ENCODE measurements around the gene ACE2. TPM values are rescaled to one million over a fixed set of nuclear protein-coding genes. Genes with fewer than 3 reads are reported as not detected.

Gene ACE2
- polyA plus RNA-seq, 1 experiment: not detected

DNA sequence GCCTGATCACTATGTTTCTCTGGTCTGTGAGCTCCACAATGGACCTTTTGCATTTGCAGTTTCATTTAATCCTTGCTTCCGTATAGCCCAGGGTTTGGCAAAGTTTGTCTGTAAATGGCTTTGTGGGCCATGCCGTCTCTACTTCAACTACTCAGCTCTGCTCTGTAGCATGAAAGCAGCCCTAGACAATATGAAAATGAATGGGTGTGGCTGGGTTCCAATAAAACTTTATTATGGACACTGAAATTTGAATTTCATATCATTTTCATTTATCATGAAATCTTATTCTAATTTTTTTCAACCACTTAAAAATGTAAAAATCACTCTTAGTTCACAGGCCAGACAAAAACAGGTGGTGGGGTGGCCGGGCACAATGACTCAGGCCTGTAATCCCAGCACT lies 41.5 kb downstream of the ACE2 start:
- DNase-seq (ENCODE audit: low read depth): no peak
- CTCF ChIA-PET: no interaction called here
- no peak overlapping the region for H3K4me3 ChIP-seq (ENCODE audit: low read depth, low read length)
- no peaks in the 10 kb centered on the region for H3K27me3 ChIP-seq (ENCODE audit: control insufficient read depth, insufficient read depth, low read length)
- TF ChIP-seq, protein P1, sequence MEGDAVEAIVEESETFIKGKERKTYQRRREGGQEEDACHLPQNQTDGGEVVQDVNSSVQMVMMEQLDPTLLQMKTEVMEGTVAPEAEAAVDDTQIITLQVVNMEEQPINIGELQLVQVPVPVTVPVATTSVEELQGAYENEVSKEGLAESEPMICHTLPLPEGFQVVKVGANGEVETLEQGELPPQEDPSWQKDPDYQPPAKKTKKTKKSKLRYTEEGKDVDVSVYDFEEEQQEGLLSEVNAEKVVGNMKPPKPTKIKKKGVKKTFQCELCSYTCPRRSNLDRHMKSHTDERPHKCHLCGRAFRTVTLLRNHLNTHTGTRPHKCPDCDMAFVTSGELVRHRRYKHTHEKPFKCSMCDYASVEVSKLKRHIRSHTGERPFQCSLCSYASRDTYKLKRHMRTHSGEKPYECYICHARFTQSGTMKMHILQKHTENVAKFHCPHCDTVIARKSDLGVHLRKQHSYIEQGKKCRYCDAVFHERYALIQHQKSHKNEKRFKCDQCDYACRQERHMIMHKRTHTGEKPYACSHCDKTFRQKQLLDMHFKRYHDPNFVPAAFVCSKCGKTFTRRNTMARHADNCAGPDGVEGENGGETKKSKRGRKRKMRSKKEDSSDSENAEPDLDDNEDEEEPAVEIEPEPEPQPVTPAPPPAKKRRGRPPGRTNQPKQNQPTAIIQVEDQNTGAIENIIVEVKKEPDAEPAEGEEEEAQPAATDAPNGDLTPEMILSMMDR (IDR thresholded peaks at IDR 0.05; ENCODE audit: insufficient read depth, low read depth, low read length): no peak
- no peaks in the 10 kb centered on the region for H3K36me3 ChIP-seq (ENCODE audit: control insufficient read depth, insufficient read depth, low read length)
- POLR2A ChIA-PET: no interaction called here

DNA sequence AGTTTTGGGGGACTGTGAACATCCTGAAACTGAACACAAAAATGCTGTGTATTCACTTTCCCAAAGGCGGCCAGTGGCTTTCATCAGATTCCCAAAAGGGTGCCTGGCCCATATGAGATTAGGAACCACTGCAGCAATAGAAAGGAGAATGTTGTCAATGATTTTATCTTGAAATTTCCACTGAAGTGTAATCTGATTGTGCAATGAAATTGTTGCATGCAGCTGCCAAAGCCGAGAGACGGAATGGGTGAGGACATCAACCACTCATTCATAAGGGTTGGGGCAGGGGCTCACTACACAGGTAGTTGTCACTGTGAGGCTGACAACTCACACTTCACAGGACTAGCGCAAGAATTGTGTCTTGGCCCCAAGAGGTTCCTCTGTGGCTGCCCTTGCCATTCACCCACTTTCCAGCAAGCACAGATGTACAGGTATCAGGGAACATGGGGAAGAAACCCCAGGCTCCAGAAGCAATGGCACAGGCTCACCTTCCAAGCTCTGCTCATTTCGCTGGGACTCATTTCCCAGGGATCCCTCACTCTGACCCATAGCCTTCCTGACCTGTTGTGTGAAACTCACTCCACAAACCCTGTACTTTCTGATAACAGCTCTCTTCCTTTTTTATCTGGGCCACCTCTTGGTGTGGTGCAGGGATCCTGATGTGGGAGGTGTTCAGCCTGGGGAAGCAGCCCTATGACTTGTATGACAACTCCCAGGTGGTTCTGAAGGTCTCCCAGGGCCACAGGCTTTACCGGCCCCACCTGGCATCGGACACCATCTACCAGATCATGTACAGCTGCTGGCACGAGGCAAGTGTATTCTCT lies 51.4 kb downstream of the ACE2 start:
- ChIA-PET POLR2A (no interaction called here), CTCF (interaction anchor here (0.6 kb wide), 1 partner anchor 1524 kb away, joined by 4 read pairs; no protein-coding TSS in a partner anchor)
- no peak for DNase-seq (ENCODE audit: low read depth)
- no peaks in the 10 kb centered on the region for H3K36me3 ChIP-seq (ENCODE audit: control insufficient read depth, insufficient read depth, low read length)
- H3K27me3 ChIP-seq (ENCODE audit: control insufficient read depth, insufficient read depth, low read length): no peaks in the 10 kb centered on the region
- no peak overlapping the region for H3K4me3 ChIP-seq (ENCODE audit: low read depth, low read length)
- TF ChIP-seq, protein P1 (IDR thresholded peaks at IDR 0.05; ENCODE audit: insufficient read depth, low read depth, low read length): no peak

- CTCF ChIA-PET: no interaction called here
- POLR2A ChIA-PET: no interaction called here
- Histone ChIP-seq H3K27me3 (ENCODE audit: control insufficient read depth, insufficient read depth, low read length) (no peaks in the 10 kb centered on the region), H3K36me3 (ENCODE audit: control insufficient read depth, insufficient read depth, low read length) (no peaks in the 10 kb centered on the region), H3K4me3 (ENCODE audit: low read depth, low read length) (no peak overlapping the region)
- TF ChIP-seq, protein P1 (IDR thresholded peaks at IDR 0.05; ENCODE audit: insufficient read depth, low read depth, low read length): no peak
- no peak for DNase-seq (ENCODE audit: low read depth)
These were observed 53.4 kb downstream of the ACE2 start for GRCh38 chrX:15547356-15547755.

GRCh38 chrX:15546745-15547144 lies 54.0 kb downstream of the ACE2 start:
- ChIA-PET CTCF (interaction anchor here (0.7 kb wide), 1 partner anchor 18 kb away, joined by 3 read pairs; no protein-coding TSS in a partner anchor), POLR2A (no interaction called here)
- TF ChIP-seq, protein P1 (IDR thresholded peaks at IDR 0.05; ENCODE audit: insufficient read depth, low read depth, low read length): no peak
- no peaks in the 10 kb centered on the region for H3K27me3 ChIP-seq (ENCODE audit: control insufficient read depth, insufficient read depth, low read length)
- H3K4me3 ChIP-seq (ENCODE audit: low read depth, low read length): no peak overlapping the region
- DNase-seq (ENCODE audit: low read depth): no peak
- H3K36me3 ChIP-seq (ENCODE audit: control insufficient read depth, insufficient read depth, low read length): no peaks in the 10 kb centered on the region

- TF ChIP-seq, protein P1 (IDR thresholded peaks at IDR 0.05; ENCODE audit: insufficient read depth, low read depth, low read length): no peak
- no peak overlapping the region for H3K4me3 ChIP-seq (ENCODE audit: low read depth, low read length)
- ChIA-PET CTCF (no interaction called here), POLR2A (no interaction called here)
- H3K36me3 ChIP-seq (ENCODE audit: control insufficient read depth, insufficient read depth, low read length): no peaks in the 10 kb centered on the region
- H3K27me3 ChIP-seq (ENCODE audit: control insufficient read depth, insufficient read depth, low read length): no peaks in the 10 kb centered on the region
- no peak for DNase-seq (ENCODE audit: low read depth)
These were observed 70.4 kb downstream of the ACE2 start for GRCh38 chrX:15530318-15530717.

Measured in BJ (cell line).